Measurements from ENCODE around the gene PUM2. TPM values are rescaled to one million over a fixed set of nuclear protein-coding genes. Genes with fewer than 3 reads are reported as not detected.
A peak's percentile ranks its signal among the peaks of the same experiment; 100 is the strongest.

The PUM2 gene
- total RNA-seq, 2 donors from 2014 or later: 114 to 126 TPM

DNA sequence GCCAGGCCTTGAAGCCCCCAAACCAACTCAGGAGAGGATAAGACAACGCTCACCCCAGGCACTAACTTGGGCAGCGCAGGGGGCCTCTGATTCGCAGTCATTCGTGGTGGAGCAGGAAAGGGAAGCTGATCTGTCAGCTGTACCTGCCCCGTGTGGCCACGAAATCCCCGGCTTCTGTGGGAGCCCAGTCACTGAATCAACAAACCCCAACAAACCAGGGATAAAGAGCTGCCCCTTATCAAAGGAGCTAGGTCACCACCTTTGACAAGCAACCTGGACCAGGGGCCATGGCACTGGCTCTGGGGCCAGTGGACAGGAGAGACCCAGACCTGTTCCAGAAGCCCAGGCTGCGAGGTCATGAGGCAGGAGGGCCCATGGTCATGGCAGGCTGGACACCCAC is 140.2 kb downstream of the PUM2 start:
- 92% methylated on average over 4 to 8 of the region's 8 CpGs for WGBS, 2 experiments (ENCODE audit: insufficient coverage in 1 of 2, insufficient read length in 1 of 2)
- DNase-seq: no peak
- no peaks in the 10 kb centered on the region for H3K27me3 ChIP-seq (ENCODE audit: control insufficient read depth, insufficient read depth, low read length, poor library complexity, severe bottlenecking)
- H3K9me3 ChIP-seq (ENCODE audit: control insufficient read depth, low read length): no peaks in the 10 kb centered on the region
- Mint-ChIP-seq H3K4me1 (peaks cover 51% of the 10 kb centered on the region), H3K27me3 (ENCODE audit: insufficient read depth) (no peaks in the 10 kb centered on the region), H3K27ac (no peak overlapping the region), H3K4me3 (no peak overlapping the region), H3K36me3 (ENCODE audit: low read depth) (no peaks in the 10 kb centered on the region), H3K9me3 (no peaks in the 10 kb centered on the region)
- H3K9ac ChIP-seq (ENCODE audit: extremely low read depth, low read length, poor library complexity, severe bottlenecking): no peak overlapping the region
- no peaks in the 10 kb centered on the region for H3K36me3 ChIP-seq (ENCODE audit: control insufficient read depth, insufficient read depth, low read length)
- peaks cover 36% of the 10 kb centered on the region for H3K4me1 ChIP-seq (ENCODE audit: control insufficient read depth, insufficient read depth, low read length)
- no peak overlapping the region for H3K4me3 ChIP-seq (ENCODE audit: low read length)
- no peak overlapping the region for H3K27ac ChIP-seq (ENCODE audit: low read depth, low read length)
- TF ChIP-seq, protein P1, sequence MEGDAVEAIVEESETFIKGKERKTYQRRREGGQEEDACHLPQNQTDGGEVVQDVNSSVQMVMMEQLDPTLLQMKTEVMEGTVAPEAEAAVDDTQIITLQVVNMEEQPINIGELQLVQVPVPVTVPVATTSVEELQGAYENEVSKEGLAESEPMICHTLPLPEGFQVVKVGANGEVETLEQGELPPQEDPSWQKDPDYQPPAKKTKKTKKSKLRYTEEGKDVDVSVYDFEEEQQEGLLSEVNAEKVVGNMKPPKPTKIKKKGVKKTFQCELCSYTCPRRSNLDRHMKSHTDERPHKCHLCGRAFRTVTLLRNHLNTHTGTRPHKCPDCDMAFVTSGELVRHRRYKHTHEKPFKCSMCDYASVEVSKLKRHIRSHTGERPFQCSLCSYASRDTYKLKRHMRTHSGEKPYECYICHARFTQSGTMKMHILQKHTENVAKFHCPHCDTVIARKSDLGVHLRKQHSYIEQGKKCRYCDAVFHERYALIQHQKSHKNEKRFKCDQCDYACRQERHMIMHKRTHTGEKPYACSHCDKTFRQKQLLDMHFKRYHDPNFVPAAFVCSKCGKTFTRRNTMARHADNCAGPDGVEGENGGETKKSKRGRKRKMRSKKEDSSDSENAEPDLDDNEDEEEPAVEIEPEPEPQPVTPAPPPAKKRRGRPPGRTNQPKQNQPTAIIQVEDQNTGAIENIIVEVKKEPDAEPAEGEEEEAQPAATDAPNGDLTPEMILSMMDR (conservative IDR thresholded peaks at IDR 0.05): no peak

DNA sequence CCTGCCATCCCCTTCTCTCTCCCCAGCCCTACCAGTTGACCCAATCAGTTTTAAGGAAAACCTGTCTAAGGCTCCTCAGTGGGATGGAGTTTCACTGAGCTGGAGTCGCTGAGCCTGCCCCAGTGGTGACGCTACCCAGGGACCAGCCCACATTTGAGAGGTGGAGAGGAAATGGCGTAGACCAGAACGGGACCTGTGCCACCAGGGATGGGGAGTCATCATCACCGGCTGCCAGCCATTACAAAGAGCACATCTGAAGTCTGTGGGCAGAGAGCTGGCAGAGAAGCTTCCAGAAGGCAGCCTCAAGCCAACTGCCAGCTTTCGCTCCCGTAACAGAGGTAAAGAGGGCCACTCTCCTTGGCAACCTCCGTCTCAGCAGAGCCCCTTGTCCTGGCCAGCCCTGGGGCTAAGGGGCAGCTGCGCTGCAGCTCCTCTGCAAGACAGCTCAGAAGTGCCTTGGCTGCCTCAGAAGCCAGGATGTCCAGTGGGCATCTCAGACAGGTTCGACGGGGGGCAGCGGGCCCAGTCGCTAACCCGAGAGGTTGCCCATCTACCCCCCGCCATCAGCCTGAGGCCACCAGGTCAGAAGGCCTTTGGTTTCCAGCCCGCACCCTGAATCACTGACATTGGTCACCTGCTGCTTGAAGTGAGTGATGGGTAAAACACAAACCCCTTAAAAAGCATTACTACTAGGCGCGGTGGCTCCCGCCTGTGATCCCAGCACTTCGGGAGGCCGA is 141.1 kb downstream of the PUM2 start:
- no peaks in the 10 kb centered on the region for H3K9me3 ChIP-seq (ENCODE audit: control insufficient read depth, low read length)
- no peak overlapping the region for H3K4me3 ChIP-seq (ENCODE audit: low read length)
- Mint-ChIP-seq H3K27ac (no peak overlapping the region), H3K36me3 (ENCODE audit: low read depth) (no peaks in the 10 kb centered on the region), H3K4me1 (peaks cover 47% of the 10 kb centered on the region), H3K4me3 (no peak overlapping the region), H3K27me3 (ENCODE audit: insufficient read depth) (peaks cover under 1% of the 10 kb centered on the region), H3K9me3 (no peaks in the 10 kb centered on the region)
- no peaks in the 10 kb centered on the region for H3K27me3 ChIP-seq (ENCODE audit: control insufficient read depth, insufficient read depth, low read length, poor library complexity, severe bottlenecking)
- TF ChIP-seq, protein P1 (conservative IDR thresholded peaks at IDR 0.05): no peak
- no peak overlapping the region for H3K27ac ChIP-seq (ENCODE audit: low read depth, low read length)
- DNase-seq: peak; percentile 41
- H3K9ac ChIP-seq (ENCODE audit: extremely low read depth, low read length, poor library complexity, severe bottlenecking): no peak overlapping the region
- 91 to 92% methylated on average over 20 to 21 of the region's 21 CpGs for WGBS, 2 experiments (ENCODE audit: insufficient coverage in 1 of 2, insufficient read length in 1 of 2)
- H3K4me1 ChIP-seq (ENCODE audit: control insufficient read depth, insufficient read depth, low read length): peaks cover 36% of the 10 kb centered on the region
- H3K36me3 ChIP-seq (ENCODE audit: control insufficient read depth, insufficient read depth, low read length): no peaks in the 10 kb centered on the region

DNA sequence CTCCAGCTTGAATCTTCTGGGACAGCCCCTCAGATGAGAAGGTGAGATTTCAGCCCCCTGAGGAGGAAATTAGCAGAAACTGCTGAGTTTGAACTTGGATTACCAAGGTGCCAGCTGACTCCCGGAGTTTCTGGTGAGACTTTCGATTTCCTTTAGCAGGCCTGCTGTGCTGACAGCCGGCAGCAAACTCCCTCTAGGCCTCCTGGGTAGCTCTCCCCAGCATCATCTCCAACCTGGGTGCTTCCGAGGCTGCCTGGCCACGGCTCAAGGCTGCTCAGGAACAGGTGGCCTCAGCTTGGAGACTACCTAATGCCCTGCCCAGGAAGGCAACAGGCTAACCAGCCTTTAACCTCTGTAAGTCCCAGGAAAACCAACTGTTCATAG is 142.2 kb downstream of the PUM2 start:
- no peak overlapping the region for H3K4me3 ChIP-seq (ENCODE audit: low read length)
- H3K4me1 ChIP-seq (ENCODE audit: control insufficient read depth, insufficient read depth, low read length): peaks cover 31% of the 10 kb centered on the region
- no peaks in the 10 kb centered on the region for H3K36me3 ChIP-seq (ENCODE audit: control insufficient read depth, insufficient read depth, low read length)
- TF ChIP-seq, protein P1 (conservative IDR thresholded peaks at IDR 0.05): no peak
- 75 to 80% methylated on average over 3 to 5 of the region's 5 CpGs for WGBS, 2 experiments (ENCODE audit: insufficient coverage in 1 of 2, insufficient read length in 1 of 2)
- H3K27me3 Mint-ChIP-seq (ENCODE audit: insufficient read depth): peaks cover 1% of the 10 kb centered on the region
- peaks cover 2% of the 10 kb centered on the region for H3K36me3 Mint-ChIP-seq (ENCODE audit: low read depth)
- H3K27me3 ChIP-seq (ENCODE audit: control insufficient read depth, insufficient read depth, low read length, poor library complexity, severe bottlenecking): no peaks in the 10 kb centered on the region
- H3K9me3 Mint-ChIP-seq: no peaks in the 10 kb centered on the region
- H3K9me3 ChIP-seq (ENCODE audit: control insufficient read depth, low read length): no peaks in the 10 kb centered on the region
- DNase-seq: no peak
- H3K27ac Mint-ChIP-seq: peak overlapping the region; percentile 72
- H3K9ac ChIP-seq (ENCODE audit: extremely low read depth, low read length, poor library complexity, severe bottlenecking): peak overlapping the region; percentile 30
- no peak overlapping the region for H3K4me3 Mint-ChIP-seq
- no peak overlapping the region for H3K27ac ChIP-seq (ENCODE audit: low read depth, low read length)
- H3K4me1 Mint-ChIP-seq: peaks cover 40% of the 10 kb centered on the region

All from endodermal cell (in vitro differentiated cells).